WTC11 (cell line): ENCODE data around the gene ZBTB47. TPM values are rescaled to one million over a fixed set of nuclear protein-coding genes. Genes with fewer than 3 reads are reported as not detected.

Experiments
- ATAC-seq: fragments of 200-7000 bp; cut with Tn5 transposase; 2 replicates; pipeline ENCODE4 v1.10.0; 2021; ENCODE audit warnings: mild to moderate bottlenecking, moderate library complexity
- CTCF ChIA-PET: fragments of 300-600 bp; sonication (Branson Sonifier 250); formaldehyde crosslinking; loops from one replicate; lab custom pipeline; 2021; ENCODE audit warnings: antibody characterized with exemption; lab: Charles Lee
- POLR2A ChIA-PET: fragments of 350-600 bp; sonication (Branson Sonifier 250); formaldehyde crosslinking; loops from one replicate; lab custom pipeline; 2021; ENCODE audit warnings: antibody characterized with exemption; lab: Charles Lee
- DNase-seq: peaks from one replicate; pipeline ENCODE4 v3.0.0; 2021; ENCODE audit warnings: low spot score
- H3K27ac Mint-ChIP-seq: 2 replicates; pipeline ENCODE4 v1.8.0; 2021; ENCODE audit warnings: mixed read lengths
- H3K27me3 Mint-ChIP-seq: 2 replicates; pipeline ENCODE4 v1.8.0; 2021; ENCODE audit warnings: low read depth, mild to moderate bottlenecking, moderate library complexity, mixed read lengths
- H3K36me3 Mint-ChIP-seq: 2 replicates; pipeline ENCODE4 v1.8.0; 2021; ENCODE audit warnings: mixed read lengths
- H3K4me1 Mint-ChIP-seq: 2 replicates; pipeline ENCODE4 v1.8.0; 2022; ENCODE audit warnings: mixed read lengths
- H3K4me3 Mint-ChIP-seq: 2 replicates; pipeline ENCODE4 v1.8.0; 2021; ENCODE audit warnings: mild to moderate bottlenecking, moderate library complexity, mixed read lengths
- H3K9me3 Mint-ChIP-seq: 2 replicates; pipeline ENCODE4 v1.8.0; 2021; ENCODE audit warnings: mixed read lengths
- ATF1 ChIP-seq: sonication (generic); formaldehyde crosslinking; IDR thresholded peaks from 2 replicates; pipeline ENCODE4 v1.8.1; 2023; ENCODE audit warnings: mild to moderate bottlenecking, moderate library complexity, missing genetic modification reagents
- ELF4 ChIP-seq: sonication (generic); formaldehyde crosslinking; IDR thresholded peaks from 2 replicates; pipeline ENCODE4 v1.8.1; 2022; ENCODE audit warnings: low read depth, mild to moderate bottlenecking, moderate library complexity, missing genetic modification reagents
- FOXJ3 ChIP-seq: sonication (generic); formaldehyde crosslinking; IDR thresholded peaks from 2 replicates; pipeline ENCODE4 v1.9.0; 2021; ENCODE audit warnings: missing genetic modification reagents, mild to moderate bottlenecking, borderline replicate concordance
- FOXK1 ChIP-seq: sonication (generic); formaldehyde crosslinking; IDR thresholded peaks from 2 replicates; pipeline ENCODE4 v1.8.0; 2022; ENCODE audit warnings: mild to moderate bottlenecking, moderate library complexity, missing genetic modification reagents
- NFATC4 ChIP-seq: fragments of 250-450 bp; sonication (Bioruptor Pico); IDR thresholded peaks from 2 replicates; pipeline ENCODE4 v1.9.0; 2021; ENCODE audit warnings: mild to moderate bottlenecking
- NR2C2 ChIP-seq: sonication (generic); formaldehyde crosslinking; IDR thresholded peaks from 2 replicates; pipeline ENCODE4 v1.8.0; 2022; ENCODE audit warnings: mild to moderate bottlenecking, missing genetic modification reagents
- NR3C1 ChIP-seq: sonication (generic); formaldehyde crosslinking; conservative IDR thresholded peaks from 2 replicates; pipeline ENCODE4 v1.8.1; 2023; ENCODE audit warnings: low read depth, mild to moderate bottlenecking, missing genetic modification reagents
- OVOL2 ChIP-seq: fragments of 250-450 bp; sonication (Bioruptor Pico); IDR thresholded peaks from 2 replicates; pipeline ENCODE4 v1.9.0; 2021; ENCODE audit warnings: mild to moderate bottlenecking, borderline replicate concordance
- RORB ChIP-seq: fragments of 250-450 bp; sonication (Bioruptor Pico); IDR thresholded peaks from 2 replicates; pipeline ENCODE4 v1.9.0; 2021; ENCODE audit warnings: mild to moderate bottlenecking
- SMAD3 ChIP-seq: sonication (generic); formaldehyde crosslinking; IDR thresholded peaks from 2 replicates; pipeline ENCODE4 v1.8.0; 2022; ENCODE audit warnings: missing genetic modification reagents, mild to moderate bottlenecking, borderline replicate concordance
- SMAD4 ChIP-seq: sonication (generic); formaldehyde crosslinking; IDR thresholded peaks from 2 replicates; pipeline ENCODE4 v1.8.0; 2022; ENCODE audit warnings: mild to moderate bottlenecking, missing genetic modification reagents
- TEAD4 ChIP-seq: sonication (generic); formaldehyde crosslinking; IDR thresholded peaks from 2 replicates; pipeline ENCODE4 v1.8.0; 2022; ENCODE audit warnings: mild to moderate bottlenecking, missing genetic modification reagents
- ZBTB21 ChIP-seq: sonication (generic); formaldehyde crosslinking; IDR thresholded peaks from 2 replicates; pipeline ENCODE4 v1.8.1; 2023; ENCODE audit warnings: mild to moderate bottlenecking, missing genetic modification reagents, borderline replicate concordance
- ZNF138 ChIP-seq: sonication (generic); formaldehyde crosslinking; conservative IDR thresholded peaks from 2 replicates; pipeline ENCODE4 v1.8.1; 2022; ENCODE audit warnings: mild to moderate bottlenecking, moderate library complexity, missing genetic modification reagents
- ZNF219 ChIP-seq: sonication (generic); formaldehyde crosslinking; IDR thresholded peaks from 2 replicates; pipeline ENCODE4 v1.8.0; 2023; ENCODE audit warnings: missing genetic modification reagents, mild to moderate bottlenecking, borderline replicate concordance
- ZNF232 ChIP-seq: sonication (generic); formaldehyde crosslinking; IDR thresholded peaks from 2 replicates; pipeline ENCODE4 v1.8.0; 2022; ENCODE audit warnings: mild to moderate bottlenecking, missing genetic modification reagents
- ZNF317 ChIP-seq: sonication (generic); formaldehyde crosslinking; IDR thresholded peaks from 2 replicates; pipeline ENCODE4 v1.8.1; 2023; ENCODE audit warnings: low read depth, mild to moderate bottlenecking, moderate library complexity, missing genetic modification reagents, borderline replicate concordance
- total RNA-seq: library from RNA; stranded (reverse); gene quantifications from 3 replicates; pipeline ENCODE4 v1.2.3, GENCODE V29; 2021
- TF ChIP-seq, protein P1 (sequence below): sonication (generic); formaldehyde crosslinking; IDR thresholded peaks from 2 replicates; pipeline ENCODE4 v1.8.0; 2023; ENCODE audit warnings: missing genetic modification reagents
- TF ChIP-seq, protein P2 (sequence below): fragments of 250-450 bp; sonication (Bioruptor Pico); conservative IDR thresholded peaks from 2 replicates; pipeline ENCODE4 v1.9.0; 2021; ENCODE audit warnings: mild to moderate bottlenecking
- TF ChIP-seq, protein P3 (sequence below): fragments of 250-450 bp; sonication (Bioruptor Pico); IDR thresholded peaks from 2 replicates; pipeline ENCODE4 v1.9.0; 2021; ENCODE audit warnings: moderate library complexity, mild to moderate bottlenecking, inconsistent platforms, borderline replicate concordance
- TF ChIP-seq, protein P4 (sequence below): sonication (generic); formaldehyde crosslinking; IDR thresholded peaks from 2 replicates; pipeline ENCODE4 v1.8.0; 2022; ENCODE audit warnings: missing genetic modification reagents
- TF ChIP-seq, protein P5 (sequence below): fragments of 250-450 bp; sonication (Bioruptor Pico); IDR thresholded peaks from 2 replicates; pipeline ENCODE4 v1.9.0; 2021; ENCODE audit warnings: mild to moderate bottlenecking
- TF ChIP-seq, protein P6 (sequence below): sonication (generic); formaldehyde crosslinking; IDR thresholded peaks from 2 replicates; pipeline ENCODE4 v1.8.0; 2022; ENCODE audit warnings: mild to moderate bottlenecking, missing genetic modification reagents

ZBTB47 gene
- total RNA-seq, 1 experiment from 2014 or later: 5.2 TPM

DNA sequence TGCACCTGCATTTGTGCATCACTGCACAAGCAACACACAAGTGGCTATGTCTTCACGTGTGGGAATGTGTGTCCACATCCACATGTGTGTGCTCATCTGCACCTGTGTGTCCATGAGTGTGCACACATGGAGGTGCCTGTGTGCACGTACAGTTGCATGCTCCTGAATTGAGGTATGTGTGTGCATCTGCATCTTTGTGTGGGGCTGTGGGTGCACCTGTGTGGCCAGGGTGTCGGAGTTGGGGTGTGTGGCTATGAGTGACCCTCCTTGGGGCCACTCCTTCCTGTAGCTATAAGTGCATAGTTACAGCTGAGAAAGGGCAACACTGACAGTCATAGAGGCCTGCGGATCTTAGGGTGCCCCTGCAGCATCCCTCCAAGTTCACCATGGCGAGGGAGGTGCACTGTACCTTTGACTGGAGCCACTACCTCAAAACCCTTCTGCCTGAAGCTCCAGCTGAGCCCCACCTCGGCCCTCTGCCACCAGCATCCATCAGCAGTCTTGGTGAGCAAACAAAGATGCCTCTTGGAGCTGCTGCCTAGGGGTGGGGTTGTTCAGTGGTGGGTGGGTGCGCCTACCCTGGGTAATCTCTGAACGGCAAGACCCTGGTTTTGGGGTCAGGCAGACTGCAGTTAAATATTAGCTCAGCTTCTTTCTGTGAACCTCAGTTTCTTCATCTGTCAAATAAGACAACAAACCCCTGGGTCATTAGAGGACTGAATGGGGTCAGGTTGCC lies 54.3 kb downstream of the ZBTB47 start:
- H3K4me3 Mint-ChIP-seq: no peak overlapping the region
- no peak overlapping the region for H3K27ac Mint-ChIP-seq
- no peaks in the 10 kb centered on the region for H3K36me3 Mint-ChIP-seq
- H3K9me3 Mint-ChIP-seq: no peaks in the 10 kb centered on the region
- 0 out of 2 replicates have a peak, but pooled peaks cover 3% of the 10 kb centered on the region for H3K4me1 Mint-ChIP-seq
- TF ChIP-seq FOXJ3 (CRISPR knock-in tag) (no peak), RORB (no peak), SMAD4 (CRISPR knock-in tag) (no peak), ZNF317 (CRISPR knock-in tag) (no peak), SMAD3 (CRISPR knock-in tag) (no peak), ATF1 (no peak), NR2C2 (CRISPR knock-in tag) (no peak), TEAD4 (CRISPR knock-in tag) (no peak), ZNF219 (CRISPR knock-in tag) (no peak)
- TF ChIP-seq, protein P1, sequence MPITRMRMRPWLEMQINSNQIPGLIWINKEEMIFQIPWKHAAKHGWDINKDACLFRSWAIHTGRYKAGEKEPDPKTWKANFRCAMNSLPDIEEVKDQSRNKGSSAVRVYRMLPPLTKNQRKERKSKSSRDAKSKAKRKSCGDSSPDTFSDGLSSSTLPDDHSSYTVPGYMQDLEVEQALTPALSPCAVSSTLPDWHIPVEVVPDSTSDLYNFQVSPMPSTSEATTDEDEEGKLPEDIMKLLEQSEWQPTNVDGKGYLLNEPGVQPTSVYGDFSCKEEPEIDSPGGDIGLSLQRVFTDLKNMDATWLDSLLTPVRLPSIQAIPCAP: no peak
- DNase-seq (no peak), ATAC-seq (no peak)
- no peaks in the 10 kb centered on the region for H3K27me3 Mint-ChIP-seq
- ChIA-PET CTCF (no interaction called here), POLR2A (no interaction called here)

DNA sequence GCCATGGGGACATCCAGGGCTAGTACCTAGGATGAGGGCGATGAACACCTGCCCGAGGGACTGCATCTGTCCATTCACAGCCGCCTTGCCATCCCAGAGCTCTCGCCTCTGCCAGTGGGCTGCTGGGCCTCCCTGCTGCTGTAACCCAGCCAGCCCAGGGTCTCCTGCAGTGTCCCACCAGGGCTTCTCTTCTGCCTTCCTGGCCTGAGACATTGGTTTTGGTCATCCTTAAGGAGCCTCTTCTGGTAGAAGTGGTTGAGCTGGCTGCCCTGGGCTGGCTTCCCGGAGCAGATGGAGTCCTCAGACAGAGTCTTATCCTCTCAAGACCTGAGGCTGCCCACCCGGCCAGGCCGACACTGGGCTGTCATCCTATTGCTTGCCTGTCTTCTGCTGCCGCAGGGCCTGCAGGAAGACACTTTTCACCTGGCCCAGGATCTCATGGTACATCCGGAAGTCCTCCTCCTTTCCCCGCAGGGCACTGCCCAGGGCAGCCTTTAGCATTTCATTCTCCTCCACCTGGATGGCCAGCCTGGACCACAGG lies 55.2 kb downstream of the ZBTB47 start:
- H3K9me3 Mint-ChIP-seq: no peaks in the 10 kb centered on the region
- H3K4me3 Mint-ChIP-seq: no peak overlapping the region
- ChIA-PET POLR2A (no interaction called here), CTCF (no interaction called here)
- H3K36me3 Mint-ChIP-seq: no peaks in the 10 kb centered on the region
- no peaks in the 10 kb centered on the region for H3K27me3 Mint-ChIP-seq
- no peak overlapping the region for H3K27ac Mint-ChIP-seq
- ATAC-seq (no peak), DNase-seq (no peak)
- H3K4me1 Mint-ChIP-seq: no peaks in the 10 kb centered on the region
- no peak for TF ChIP-seq SMAD4 (CRISPR knock-in tag)
- TF ChIP-seq FOXK1 (CRISPR knock-in tag): no peak
- no peak for TF ChIP-seq OVOL2 (CRISPR knock-in tag)
- TF ChIP-seq, protein P2, sequence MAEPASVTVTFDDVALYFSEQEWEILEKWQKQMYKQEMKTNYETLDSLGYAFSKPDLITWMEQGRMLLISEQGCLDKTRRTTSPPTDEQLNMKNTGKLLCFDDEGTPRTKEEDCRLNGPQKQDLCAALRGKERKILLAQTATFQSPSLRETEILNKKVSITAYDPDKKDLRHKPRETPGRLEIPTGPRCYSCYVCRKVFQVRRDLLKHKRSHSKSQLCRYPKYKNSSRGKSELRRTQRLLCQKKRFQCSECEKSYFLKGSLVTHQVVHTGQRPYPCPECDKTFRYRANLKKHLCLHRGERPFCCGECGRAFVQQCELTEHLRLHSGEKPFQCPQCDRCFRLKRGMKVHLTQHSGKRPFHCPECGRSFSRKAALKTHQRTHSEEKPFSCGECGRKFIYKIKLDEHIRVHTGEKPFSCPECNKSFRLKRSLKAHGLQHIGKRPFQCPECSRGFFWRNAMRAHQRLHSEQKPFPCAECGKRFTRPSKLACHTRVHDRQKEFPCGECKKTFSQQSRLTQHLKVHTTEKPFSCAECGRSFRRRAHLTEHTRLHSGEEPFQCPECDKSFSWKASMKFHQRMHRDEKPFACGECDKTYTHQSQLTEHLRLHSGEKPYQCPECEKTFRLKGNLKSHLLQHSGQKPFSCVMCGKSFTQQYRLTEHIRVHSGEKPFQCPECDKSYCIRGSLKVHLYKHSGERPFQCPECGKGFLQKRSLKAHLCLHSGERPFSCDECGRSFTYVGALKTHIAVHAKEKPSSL (CRISPR knock-in tag): no peak
- TF ChIP-seq, protein P3, sequence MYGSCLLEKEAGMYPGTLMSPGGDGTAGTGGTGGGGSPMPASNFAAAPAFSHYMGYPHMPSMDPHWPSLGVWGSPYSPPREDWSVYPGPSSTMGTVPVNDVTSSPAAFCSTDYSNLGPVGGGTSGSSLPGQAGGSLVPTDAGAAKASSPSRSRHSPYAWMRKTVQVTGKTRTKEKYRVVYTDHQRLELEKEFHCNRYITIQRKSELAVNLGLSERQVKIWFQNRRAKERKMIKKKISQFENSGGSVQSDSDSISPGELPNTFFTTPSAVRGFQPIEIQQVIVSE (CRISPR knock-in tag): no peak
- TF ChIP-seq ZBTB21: no peak
- no peak for TF ChIP-seq ZNF138 (CRISPR knock-in tag)
- TF ChIP-seq, protein P4, sequence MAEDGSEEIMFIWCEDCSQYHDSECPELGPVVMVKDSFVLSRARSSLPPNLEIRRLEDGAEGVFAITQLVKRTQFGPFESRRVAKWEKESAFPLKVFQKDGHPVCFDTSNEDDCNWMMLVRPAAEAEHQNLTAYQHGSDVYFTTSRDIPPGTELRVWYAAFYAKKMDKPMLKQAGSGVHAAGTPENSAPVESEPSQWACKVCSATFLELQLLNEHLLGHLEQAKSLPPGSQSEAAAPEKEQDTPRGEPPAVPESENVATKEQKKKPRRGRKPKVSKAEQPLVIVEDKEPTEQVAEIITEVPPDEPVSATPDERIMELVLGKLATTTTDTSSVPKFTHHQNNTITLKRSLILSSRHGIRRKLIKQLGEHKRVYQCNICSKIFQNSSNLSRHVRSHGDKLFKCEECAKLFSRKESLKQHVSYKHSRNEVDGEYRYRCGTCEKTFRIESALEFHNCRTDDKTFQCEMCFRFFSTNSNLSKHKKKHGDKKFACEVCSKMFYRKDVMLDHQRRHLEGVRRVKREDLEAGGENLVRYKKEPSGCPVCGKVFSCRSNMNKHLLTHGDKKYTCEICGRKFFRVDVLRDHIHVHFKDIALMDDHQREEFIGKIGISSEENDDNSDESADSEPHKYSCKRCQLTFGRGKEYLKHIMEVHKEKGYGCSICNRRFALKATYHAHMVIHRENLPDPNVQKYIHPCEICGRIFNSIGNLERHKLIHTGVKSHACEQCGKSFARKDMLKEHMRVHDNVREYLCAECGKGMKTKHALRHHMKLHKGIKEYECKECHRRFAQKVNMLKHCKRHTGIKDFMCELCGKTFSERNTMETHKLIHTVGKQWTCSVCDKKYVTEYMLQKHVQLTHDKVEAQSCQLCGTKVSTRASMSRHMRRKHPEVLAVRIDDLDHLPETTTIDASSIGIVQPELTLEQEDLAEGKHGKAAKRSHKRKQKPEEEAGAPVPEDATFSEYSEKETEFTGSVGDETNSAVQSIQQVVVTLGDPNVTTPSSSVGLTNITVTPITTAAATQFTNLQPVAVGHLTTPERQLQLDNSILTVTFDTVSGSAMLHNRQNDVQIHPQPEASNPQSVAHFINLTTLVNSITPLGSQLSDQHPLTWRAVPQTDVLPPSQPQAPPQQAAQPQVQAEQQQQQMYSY (CRISPR knock-in tag): no peak
- TF ChIP-seq, protein P5, sequence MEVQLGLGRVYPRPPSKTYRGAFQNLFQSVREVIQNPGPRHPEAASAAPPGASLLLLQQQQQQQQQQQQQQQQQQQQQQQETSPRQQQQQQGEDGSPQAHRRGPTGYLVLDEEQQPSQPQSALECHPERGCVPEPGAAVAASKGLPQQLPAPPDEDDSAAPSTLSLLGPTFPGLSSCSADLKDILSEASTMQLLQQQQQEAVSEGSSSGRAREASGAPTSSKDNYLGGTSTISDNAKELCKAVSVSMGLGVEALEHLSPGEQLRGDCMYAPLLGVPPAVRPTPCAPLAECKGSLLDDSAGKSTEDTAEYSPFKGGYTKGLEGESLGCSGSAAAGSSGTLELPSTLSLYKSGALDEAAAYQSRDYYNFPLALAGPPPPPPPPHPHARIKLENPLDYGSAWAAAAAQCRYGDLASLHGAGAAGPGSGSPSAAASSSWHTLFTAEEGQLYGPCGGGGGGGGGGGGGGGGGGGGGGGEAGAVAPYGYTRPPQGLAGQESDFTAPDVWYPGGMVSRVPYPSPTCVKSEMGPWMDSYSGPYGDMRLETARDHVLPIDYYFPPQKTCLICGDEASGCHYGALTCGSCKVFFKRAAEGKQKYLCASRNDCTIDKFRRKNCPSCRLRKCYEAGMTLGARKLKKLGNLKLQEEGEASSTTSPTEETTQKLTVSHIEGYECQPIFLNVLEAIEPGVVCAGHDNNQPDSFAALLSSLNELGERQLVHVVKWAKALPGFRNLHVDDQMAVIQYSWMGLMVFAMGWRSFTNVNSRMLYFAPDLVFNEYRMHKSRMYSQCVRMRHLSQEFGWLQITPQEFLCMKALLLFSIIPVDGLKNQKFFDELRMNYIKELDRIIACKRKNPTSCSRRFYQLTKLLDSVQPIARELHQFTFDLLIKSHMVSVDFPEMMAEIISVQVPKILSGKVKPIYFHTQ (CRISPR knock-in tag): no peak
- TF ChIP-seq, protein P6, sequence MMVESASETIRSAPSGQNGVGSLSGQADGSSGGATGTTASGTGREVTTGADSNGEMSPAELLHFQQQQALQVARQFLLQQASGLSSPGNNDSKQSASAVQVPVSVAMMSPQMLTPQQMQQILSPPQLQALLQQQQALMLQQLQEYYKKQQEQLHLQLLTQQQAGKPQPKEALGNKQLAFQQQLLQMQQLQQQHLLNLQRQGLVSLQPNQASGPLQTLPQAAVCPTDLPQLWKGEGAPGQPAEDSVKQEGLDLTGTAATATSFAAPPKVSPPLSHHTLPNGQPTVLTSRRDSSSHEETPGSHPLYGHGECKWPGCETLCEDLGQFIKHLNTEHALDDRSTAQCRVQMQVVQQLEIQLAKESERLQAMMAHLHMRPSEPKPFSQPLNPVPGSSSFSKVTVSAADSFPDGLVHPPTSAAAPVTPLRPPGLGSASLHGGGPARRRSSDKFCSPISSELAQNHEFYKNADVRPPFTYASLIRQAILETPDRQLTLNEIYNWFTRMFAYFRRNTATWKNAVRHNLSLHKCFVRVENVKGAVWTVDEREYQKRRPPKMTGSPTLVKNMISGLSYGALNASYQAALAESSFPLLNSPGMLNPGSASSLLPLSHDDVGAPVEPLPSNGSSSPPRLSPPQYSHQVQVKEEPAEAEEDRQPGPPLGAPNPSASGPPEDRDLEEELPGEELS (CRISPR knock-in tag): no peak
- no peak for TF ChIP-seq RORB
- no peak for TF ChIP-seq ELF4 (CRISPR knock-in tag)
- no peak for TF ChIP-seq NR3C1 (CRISPR knock-in tag)
- TF ChIP-seq ZNF232 (CRISPR knock-in tag): no peak
- no peak for TF ChIP-seq NFATC4 (CRISPR knock-in tag)
- TF ChIP-seq ZNF219 (CRISPR knock-in tag): no peak
